ENCODE measurements around the gene RELN. TPM values are rescaled to one million over a fixed set of nuclear protein-coding genes. Genes with fewer than 3 reads are reported as not detected.

The RELN gene
- total and polyA plus RNA-seq, 2 of the 13 experiments (the other 11 are each of a cell fraction or from before 2014, with no cell fraction given): 315 to 332 TPM

DNA sequence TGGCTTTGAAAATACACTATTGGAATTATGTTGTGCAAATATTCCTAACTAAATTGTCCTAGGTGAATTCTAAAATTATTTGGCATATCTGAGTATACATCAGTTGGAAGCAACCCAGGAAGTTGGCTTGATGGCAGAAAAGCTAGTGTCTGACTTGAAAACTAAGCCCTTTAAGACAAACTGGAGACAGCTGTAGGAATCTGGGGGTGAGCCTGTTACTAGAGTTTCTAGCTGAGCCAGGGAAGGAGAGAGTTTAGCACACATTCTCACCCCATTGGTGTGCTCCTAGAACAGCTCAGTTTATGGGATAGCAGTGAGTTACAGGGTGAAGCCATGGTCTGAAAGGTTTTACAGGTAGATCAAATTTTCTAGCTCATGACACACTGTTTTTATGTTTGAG lies 333.2 kb downstream of the RELN start:
- ChIA-PET CTCF (ENCODE audit: low intra/inter-chr PET ratio, low total read pairs) (no interaction called here), POLR2A (no interaction called here)
- BruUV-seq (replicated peaks): no TSS peak
- Histone ChIP-seq H2AFZ (ENCODE audit: low read length) (no peak overlapping the region), H3K36me3 (replicated peaks in 1 of 2; ENCODE audit: control insufficient read depth in 1 of 2, insufficient read depth in 2 of 2, low read length in 2 of 2) (peaks cover 0 to 28% of the 10 kb centered on the region in 2 experiments; a peak in 3 of 5 replicates), H3K27me3 (ENCODE audit: control insufficient read depth in 1 of 2, insufficient read depth in 2 of 2, low read length in 2 of 2) (no peaks in the 10 kb centered on the region), H3K4me2 (ENCODE audit: low read depth, low read length) (no peak overlapping the region), H3K9me3 (ENCODE audit: low read length) (no peaks in the 10 kb centered on the region), H4K20me1 (ENCODE audit: insufficient read depth, low read length) (no peaks in the 10 kb centered on the region), H3K27ac (ENCODE audit: extremely low read length, insufficient read depth, low read length) (no peak overlapping the region), H3K9ac (ENCODE audit: insufficient read depth, low read depth, low read length) (no peak overlapping the region), H3K79me2 (ENCODE audit: insufficient read depth, low read length) (no peaks in the 10 kb centered on the region), H3K4me3 (replicated peaks in 1 of 3; ENCODE audit: insufficient read depth in 1 of 3, low read depth in 2 of 3, low read length in 3 of 3) (no peak overlapping the region), H3K4me1 (ENCODE audit: insufficient read depth, low read length) (peaks cover 39% of the 10 kb centered on the region)
- DNase-seq (ENCODE audit: low spot score) (no peak), ATAC-seq (no peak), FAIRE-seq (no peak)
- in situ Hi-C loops (cut with HindIII; ENCODE audit: extremely low pct_ligation_motif_present, low pct_unique_long_range_greater_than_20kb): no loop called here
- no peak for TF ChIP-seq PAWR (CRISPR knock-in tag; IDR thresholded peaks at IDR 0.05; ENCODE audit: borderline replicate concordance)
- no peak for TF ChIP-seq MEIS1 (CRISPR knock-in tag; IDR thresholded peaks at IDR 0.05; ENCODE audit: borderline replicate concordance)
- no peak for TF ChIP-seq ZNF180 (CRISPR knock-in tag; IDR thresholded peaks at IDR 0.05; ENCODE audit: borderline replicate concordance, low read depth)
- intact Hi-C loops (cut with micrococcal nuclease; ENCODE audit: unreplicated experiment): no loop called here

DNA sequence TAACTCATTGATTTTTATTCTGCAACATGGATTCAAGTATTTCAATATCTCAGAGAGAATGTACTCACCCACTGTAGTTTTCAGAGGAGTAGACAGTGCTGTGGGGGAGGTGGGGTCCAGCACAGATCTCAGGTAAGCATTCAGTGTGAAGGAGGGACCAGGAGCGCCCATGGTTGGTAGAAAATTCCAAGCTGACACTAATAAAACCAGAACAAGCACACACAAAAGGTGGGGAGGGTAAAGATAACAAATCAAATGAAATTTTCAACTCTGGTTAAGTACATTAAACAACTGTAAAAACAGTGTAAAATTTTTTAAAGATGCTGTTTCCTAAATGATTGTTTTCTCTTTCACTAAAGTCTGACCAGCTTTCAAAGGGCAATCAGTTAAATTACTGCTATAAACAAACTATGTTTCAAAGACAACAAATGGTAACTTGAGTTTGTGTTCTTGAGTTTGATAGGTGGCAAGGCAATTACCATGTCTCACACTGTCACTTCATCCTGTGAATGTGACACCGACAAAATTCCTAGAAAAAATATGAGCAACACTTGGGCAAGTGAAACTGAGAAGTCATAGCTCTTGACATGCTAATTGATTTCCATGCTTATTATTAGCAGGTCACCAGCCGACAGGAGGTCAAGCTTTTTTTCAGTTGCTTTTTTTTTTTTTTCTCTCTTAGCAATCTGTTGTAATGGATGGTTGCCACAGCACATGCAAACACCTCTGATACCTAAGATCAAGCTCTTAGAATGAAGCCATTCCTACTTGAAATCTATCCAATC lies 337.7 kb downstream of the RELN start:
- intact Hi-C loops (cut with micrococcal nuclease; ENCODE audit: unreplicated experiment) (no loop called here), in situ Hi-C loops (cut with HindIII; ENCODE audit: extremely low pct_ligation_motif_present, low pct_unique_long_range_greater_than_20kb) (no loop called here)
- POLR2A ChIA-PET: no interaction called here
- no peak overlapping the region for H2AFZ ChIP-seq (ENCODE audit: low read length)
- H3K27me3 ChIP-seq (ENCODE audit: control insufficient read depth in 1 of 2, insufficient read depth in 2 of 2, low read length in 2 of 2): no peaks in the 10 kb centered on the region
- no peak overlapping the region for H3K4me2 ChIP-seq (ENCODE audit: low read depth, low read length)
- 86% methylated on average over 3 of the region's 3 CpGs for WGBS (ENCODE audit: low lambda C conversion rate)
- no peak overlapping the region for H3K27ac ChIP-seq (ENCODE audit: extremely low read length, insufficient read depth, low read length)
- BruUV-seq (replicated peaks): no TSS peak
- H3K9me3 ChIP-seq (ENCODE audit: low read length): peaks cover 17% of the 10 kb centered on the region; the same call in 1 of the 2 replicates
- H3K4me3 ChIP-seq (replicated peaks in 1 of 3; ENCODE audit: insufficient read depth in 1 of 3, low read depth in 2 of 3, low read length in 3 of 3): no peak overlapping the region
- no peak for TF ChIP-seq ZBTB3 (CRISPR knock-in tag; IDR thresholded peaks at IDR 0.05; ENCODE audit: borderline replicate concordance, low read depth)
- no peak for DNase-seq (ENCODE audit: low spot score)
- no peaks in the 10 kb centered on the region for H3K4me1 ChIP-seq (ENCODE audit: insufficient read depth, low read length)
- CTCF ChIA-PET (ENCODE audit: low intra/inter-chr PET ratio, low total read pairs): no interaction called here
- FAIRE-seq: no peak
- H3K9ac ChIP-seq (ENCODE audit: insufficient read depth, low read depth, low read length): no peak overlapping the region
- H3K79me2 ChIP-seq (ENCODE audit: insufficient read depth, low read length): no peaks in the 10 kb centered on the region
- peaks cover 0 to 52% of the 10 kb centered on the region in 2 experiments; a peak in 3 of 5 replicates for H3K36me3 ChIP-seq (replicated peaks in 1 of 2; ENCODE audit: control insufficient read depth in 1 of 2, insufficient read depth in 2 of 2, low read length in 2 of 2)
- ATAC-seq: no peak
- no peaks in the 10 kb centered on the region for H4K20me1 ChIP-seq (ENCODE audit: insufficient read depth, low read length)
